ENCODE results near the gene DEPP1. TPM values are rescaled to one million over a fixed set of nuclear protein-coding genes. Genes with fewer than 3 reads are reported as not detected.
"Not testable (repeated sequence)": the region's sequence is repeated elsewhere in the genome, so short reads cannot be mapped to it uniquely, and the experiment has no call there.

Gene DEPP1, protein sequence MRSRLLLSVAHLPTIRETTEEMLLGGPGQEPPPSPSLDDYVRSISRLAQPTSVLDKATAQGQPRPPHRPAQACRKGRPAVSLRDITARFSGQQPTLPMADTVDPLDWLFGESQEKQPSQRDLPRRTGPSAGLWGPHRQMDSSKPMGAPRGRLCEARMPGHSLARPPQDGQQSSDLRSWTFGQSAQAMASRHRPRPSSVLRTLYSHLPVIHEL
- total RNA-seq (2014; rRNA removed; shearing (Covaris generic)): 38.0 and 38.8 TPM in 2 replicates

GRCh38 chr10:44978570-44979280 is at the start of gene DEPP1:
Gene DEPP1 (minus strand): TSS chr10:44978809. CDS start chr10:44978030, 779 bp downstream.
- peak; percentile 96 for DNase-seq (ENCODE audit: low read depth)

GRCh38 chr10:45023426-45023825 is 44.8 kb upstream of the DEPP1 start:
- DNase-seq (ENCODE audit: low read depth): peak; percentile 44

DNA sequence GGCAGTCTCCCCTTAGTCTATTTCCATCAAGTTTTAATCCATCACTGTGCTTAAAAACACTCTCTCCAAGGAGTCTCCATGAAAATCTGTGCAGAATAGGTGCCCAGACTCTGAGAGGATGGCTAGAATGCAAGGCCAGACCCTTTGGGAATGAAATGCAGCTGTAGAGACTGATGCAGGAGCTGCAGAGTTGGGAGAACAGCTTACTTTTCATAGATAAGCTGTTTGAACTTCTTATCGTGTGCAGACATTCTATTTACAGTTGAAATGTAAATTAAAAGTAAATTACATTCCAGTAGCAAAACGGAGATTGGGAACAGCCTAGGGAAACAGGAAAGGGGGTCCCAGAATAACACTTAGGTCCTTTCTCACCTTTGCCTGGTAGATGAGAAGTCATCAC is 37.0 kb upstream of the DEPP1 start:
- no peak for DNase-seq (ENCODE audit: low read depth)

DNA sequence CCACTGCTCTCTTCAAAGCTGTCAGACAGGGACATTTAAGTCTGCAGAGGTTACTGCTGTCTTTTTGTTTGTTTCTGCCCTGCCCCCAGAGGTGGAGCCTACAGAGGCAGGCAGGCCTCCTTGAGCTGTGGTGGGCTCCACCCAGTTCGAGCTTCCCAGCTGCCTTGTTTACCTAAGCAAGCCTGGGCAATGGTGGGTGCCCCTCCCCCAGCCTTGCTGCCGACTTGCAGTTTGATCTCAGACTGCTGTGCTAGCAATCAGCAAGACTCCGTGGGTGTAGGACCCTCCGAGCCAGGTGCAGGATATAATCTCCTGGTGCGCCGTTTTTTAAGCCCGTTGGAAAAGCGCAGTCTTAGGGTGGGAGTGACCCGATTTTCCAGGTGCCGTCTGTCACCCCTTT is 35.9 kb upstream of the DEPP1 start:
- DNase-seq (ENCODE audit: low read depth): not testable (repeated sequence)

- DNase-seq (ENCODE audit: low read depth): peak; percentile 86
These were observed 30.0 kb upstream of the DEPP1 start for GRCh38 chr10:45008524-45009161.

DNA sequence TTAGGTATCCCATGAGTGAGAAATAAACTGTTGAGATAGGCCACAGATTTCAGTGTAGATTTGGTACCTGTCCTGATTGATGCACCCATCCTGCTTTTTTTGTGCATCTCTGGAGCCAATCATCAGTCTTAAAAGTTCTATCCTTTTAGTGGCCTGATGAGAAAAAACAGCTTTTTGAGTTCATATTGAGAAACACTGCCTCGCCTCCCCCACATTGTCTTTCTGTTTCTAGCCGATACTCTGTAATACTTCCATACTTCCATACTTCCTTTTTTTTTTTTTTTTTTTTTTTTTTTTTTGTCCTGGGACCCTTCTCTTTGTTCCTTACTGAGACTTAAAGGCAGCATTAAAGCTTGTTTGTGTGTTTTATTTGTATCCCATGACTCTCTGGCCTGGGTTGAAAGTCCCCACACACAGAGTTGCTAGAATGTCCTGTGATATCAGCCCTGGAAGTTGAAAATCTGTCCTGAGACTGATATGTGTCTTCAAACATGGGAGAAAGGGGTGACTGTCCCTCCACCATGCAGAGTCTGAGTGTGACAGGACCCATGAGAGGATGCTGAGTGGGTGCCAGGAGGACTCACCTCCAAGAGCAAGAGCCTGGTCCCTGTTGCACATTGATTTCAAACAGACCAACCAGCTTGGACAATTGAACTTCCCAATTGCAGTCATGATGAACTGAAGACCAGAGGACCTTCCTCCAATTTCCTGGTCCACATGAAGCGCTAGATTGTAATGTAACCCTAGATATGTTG is 27.8 kb upstream of the DEPP1 start:
- DNase-seq (ENCODE audit: low read depth): no peak

GRCh38 chr10:45005284-45005683 is 26.7 kb upstream of the DEPP1 start:
- DNase-seq (ENCODE audit: low read depth): no peak

- no peak for DNase-seq (ENCODE audit: low read depth)
These were observed 26.1 kb upstream of the DEPP1 start for GRCh38 chr10:45004661-45005060.

GRCh38 chr10:45003432-45004000 is 24.9 kb upstream of the DEPP1 start:
- no peak for DNase-seq (ENCODE audit: low read depth)

DNA sequence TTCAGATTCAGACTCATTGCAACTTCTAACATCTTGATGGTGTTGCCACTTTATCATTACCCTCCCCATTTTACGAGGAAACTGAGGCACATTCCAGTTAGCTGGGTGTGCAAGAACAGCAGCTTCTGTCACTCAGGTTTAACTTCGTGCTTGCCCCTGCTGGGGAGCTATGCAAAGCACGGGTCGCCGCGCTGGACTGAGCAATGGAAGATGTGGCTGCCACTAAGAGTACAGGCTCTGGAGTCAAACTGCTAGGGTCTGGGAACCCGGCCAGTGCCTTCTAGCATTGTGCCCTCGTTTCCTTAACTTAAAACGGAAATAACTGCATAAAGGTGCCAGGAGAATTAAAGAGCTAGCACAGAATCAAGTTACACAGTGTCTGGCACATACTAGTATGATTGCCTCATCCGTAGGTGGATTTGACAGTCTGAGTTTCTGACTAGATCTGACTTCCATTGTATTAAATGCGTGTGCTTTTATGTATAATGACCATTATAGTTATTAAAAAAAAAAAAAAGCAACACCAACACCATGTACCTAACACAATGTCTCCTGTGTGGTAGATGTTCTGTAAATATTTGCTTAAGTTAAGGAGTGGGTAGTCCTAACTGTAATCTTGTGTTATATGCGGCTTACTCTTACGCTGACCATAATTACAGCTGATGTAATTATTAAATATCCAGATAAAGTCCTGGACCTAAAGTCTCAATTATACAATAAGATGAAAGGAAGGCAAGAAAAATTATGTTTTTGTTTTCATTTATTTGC is 23.0 kb upstream of the DEPP1 start:
- peak; percentile 93 for DNase-seq (ENCODE audit: low read depth)

GRCh38 chr10:45000752-45001380 is 22.3 kb upstream of the DEPP1 start, which contains the start of gene ZNF22:
Gene ZNF22 (plus strand): TSS chr10:45000923. CDS start chr10:45003369, 2,446 bp downstream.
- DNase-seq (ENCODE audit: low read depth): peak; percentile 64

DNA sequence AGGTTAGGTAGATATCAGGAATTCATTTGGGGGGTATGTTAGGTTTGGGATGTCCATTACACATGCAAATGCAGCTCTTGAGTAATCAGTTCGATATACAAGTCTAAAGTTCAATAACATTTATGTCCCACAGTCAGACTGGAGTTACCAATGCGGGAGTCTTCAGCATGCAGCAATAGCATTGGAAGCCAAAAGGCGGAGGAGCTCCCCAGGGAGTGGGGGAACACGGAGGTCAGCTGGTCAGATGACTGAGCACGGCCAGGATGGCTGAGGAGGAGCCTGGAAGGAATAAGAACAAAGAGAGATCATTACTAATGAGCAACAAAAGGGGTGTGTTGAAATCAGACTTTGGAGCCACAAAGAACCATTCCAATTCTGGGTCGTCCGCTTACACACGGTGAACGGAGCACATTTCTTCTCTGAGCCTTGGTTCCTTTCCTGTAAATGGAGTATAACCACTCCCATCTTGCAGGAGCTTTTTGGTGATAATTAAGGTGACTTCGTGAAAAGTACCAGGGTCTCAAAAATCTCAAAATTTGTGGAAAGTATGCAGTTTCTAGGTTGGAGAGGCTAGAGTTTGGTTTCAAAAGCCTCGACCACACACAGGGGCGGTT is 21.6 kb upstream of the DEPP1 start:
- DNase-seq (ENCODE audit: low read depth): peak; percentile 12

DNA sequence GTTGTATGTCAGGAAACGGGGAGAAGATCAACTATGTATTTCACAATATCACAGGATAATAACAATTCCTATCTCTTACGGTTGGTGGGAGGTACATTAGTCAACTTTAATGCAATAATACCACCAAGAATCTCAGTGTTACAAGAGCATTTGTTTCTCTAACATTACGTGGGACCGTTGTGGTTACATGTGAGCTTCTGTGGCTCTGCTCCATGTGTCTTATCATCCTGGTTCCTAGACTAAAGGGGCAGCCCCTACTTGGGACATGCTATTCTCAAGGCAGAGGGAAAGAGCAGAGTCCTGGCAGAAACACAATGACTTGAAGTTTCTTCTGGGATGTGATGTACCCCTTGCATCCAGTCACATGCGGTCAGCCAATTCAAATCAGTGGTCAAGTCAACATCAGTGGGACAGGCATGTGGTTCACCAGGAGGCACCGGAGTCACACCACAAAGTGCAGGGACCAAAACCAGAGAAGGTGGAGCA is 19.6 kb upstream of the DEPP1 start:
- DNase-seq (ENCODE audit: low read depth): peak; percentile 74

DNA sequence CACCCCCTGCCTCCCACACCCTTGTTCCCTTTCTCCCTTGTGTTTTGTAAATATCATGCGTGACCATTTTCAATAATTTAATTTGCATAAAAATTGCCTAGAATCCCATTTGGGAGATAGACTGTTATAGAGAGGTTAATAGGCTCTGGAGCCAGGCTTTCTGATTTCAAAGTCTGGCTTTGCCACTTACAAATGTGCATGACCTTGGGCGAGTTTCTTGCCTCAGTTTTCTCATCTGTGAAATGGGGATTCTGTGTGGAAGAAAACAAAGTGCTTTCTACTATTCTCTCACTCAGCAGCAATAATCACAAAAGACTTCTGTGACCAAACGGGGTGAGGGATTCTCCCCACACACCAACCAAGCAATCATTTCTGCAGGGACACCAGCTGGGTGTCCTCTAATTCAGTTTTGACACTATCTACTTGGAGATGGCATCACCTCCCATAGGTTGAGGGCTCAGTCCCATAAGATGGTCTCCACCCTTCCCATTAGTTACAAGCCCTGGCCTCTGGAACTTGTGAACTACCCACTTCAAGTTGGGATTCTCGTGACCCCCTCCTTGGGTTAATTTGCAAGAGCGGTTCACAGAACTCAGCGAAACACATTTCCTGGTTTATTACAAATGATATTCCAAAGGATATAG is 18.6 kb upstream of the DEPP1 start:
- no peak for DNase-seq (ENCODE audit: low read depth)

- no peak for DNase-seq (ENCODE audit: low read depth)
These were observed 17.5 kb upstream of the DEPP1 start for GRCh38 chr10:44995914-44996669.

- no peak for DNase-seq (ENCODE audit: low read depth)
These were observed 16.9 kb upstream of the DEPP1 start for GRCh38 chr10:44995581-44995913.

DNA sequence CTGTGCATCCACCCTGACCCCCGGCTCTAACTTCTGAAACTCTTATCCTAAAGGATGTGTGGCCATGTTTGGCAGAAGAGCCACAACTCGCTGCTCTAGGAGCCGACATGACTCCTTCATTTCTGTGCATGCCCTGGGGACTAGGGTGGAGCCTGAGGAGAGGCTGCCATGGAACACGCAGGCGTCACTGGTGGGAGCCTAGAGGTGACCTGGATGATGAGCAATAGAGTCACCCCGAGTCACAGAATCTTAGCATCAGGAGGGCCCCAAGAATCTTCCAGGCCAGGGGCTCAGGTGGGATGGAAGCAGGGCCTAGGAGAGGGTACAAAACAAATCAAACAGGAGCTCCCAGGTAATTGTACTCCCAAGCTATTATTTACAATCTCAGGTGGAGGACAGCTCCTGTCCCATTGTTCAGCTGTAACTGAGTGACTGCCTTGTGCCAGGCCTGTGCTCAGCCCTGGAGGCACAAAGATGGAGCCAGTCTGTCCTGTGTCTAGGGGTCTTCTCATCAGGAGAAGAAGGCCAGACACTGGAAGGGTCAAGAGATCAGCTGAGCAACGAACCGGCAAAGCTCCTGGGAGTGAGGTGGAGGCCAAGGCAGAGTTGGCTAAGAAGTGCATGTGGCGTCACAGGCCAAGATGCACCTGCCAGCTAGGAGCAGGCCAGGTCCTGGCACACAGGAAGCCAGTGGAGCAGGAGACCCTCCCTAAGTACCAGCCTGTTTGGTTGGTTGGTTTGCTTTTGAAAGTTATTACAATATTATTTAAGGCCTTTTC is 16.3 kb upstream of the DEPP1 start:
- no peak for DNase-seq (ENCODE audit: low read depth)
